ENCODE data around the gene PARD3.
"Not testable (repeated sequence)": the region's sequence is repeated elsewhere in the genome, so short reads cannot be mapped to it uniquely, and the experiment has no call there.

The PARD3 gene

GRCh38 chr10:34268410-34268809 lies 546.7 kb downstream of the PARD3 start:
- not testable (repeated sequence) for DNase-seq (ENCODE audit: low read depth, low spot score)

GRCh38 chr10:34262985-34263384 lies 552.1 kb downstream of the PARD3 start:
- DNase-seq (ENCODE audit: low read depth, low spot score): no peak

DNA sequence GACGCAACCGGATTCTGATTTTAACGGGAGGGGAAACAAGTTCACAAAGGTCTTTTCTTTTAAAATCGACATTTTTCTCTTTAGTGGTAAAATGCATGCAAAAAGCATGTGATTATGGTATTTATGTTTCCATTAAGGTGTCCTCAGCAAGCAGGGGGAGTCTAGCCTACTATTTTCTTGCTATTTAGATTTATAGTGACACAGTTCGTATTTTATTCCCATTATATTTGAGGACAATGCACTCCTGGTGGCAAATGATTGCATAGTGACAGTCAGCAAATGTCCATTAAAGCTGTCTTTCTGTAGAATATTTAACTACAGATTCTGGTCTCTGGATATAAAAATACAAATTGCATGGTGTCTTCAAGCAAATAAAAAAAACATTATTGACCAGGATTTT lies 554.2 kb downstream of the PARD3 start:
- DNase-seq (ENCODE audit: low read depth, low spot score): no peak

DNA sequence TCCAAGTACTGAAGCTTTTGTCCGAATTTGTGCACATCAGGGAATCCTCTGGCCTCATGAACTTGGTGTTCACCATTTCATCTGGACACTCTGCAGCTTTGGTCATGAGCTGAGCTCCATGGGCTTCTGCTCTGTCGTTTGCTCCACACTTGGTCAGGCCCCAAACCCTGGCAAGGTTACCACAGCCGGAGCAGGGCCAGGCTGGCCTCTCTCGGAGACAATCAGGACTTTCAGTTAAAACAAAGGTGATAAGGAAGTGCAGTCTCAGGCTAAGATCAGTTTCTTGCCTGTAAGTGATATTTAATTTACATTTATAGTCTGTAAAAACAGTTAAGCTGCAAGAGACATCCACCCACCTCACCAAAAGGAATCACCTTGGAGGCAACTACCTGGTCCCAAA lies 558.9 kb downstream of the PARD3 start:
- no peak for DNase-seq (ENCODE audit: low read depth, low spot score)

GRCh38 chr10:34255035-34255434 lies 560.1 kb downstream of the PARD3 start:
- no peak for DNase-seq (ENCODE audit: low read depth, low spot score)

DNA sequence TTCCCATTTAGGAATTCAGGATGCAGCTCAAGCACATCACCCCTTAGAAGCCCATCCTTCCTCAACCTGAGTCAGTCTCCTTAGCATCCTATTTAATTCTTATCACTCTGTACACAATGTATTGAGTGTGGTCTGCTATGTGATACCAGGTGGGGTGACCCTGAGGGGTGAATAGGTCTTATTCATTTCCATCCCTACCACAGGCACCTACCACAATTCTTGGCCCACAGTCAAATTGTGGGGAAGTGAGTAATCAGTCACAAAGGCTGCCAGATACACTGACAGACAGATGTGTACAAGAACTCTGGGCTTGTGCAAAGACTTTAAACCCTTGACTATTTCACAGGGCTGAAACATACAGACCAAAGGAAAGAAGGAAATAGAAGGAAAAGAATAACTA lies 560.5 kb downstream of the PARD3 start:
- no peak for DNase-seq (ENCODE audit: low read depth, low spot score)

DNA sequence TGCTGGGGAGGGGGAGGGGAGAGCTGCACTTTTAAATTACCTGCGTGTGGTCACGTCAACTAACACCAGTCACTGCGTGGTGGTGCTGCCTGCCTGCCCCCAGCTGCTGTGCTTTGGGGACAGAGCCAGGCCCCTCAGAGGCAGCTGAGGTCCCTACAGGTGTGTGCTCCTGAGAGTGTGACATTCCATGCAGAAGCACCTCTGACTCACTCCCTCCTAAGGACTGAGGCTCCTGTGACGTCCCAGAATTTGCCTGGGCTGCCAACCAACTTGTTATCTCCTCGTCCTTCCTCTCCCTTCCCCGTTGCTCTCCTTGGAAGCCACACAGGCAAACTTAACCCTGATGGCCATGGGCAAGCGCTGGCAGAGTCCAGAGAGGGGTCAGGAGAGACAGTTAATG lies 563.0 kb downstream of the PARD3 start:
- no peak for DNase-seq (ENCODE audit: low read depth, low spot score)

DNA sequence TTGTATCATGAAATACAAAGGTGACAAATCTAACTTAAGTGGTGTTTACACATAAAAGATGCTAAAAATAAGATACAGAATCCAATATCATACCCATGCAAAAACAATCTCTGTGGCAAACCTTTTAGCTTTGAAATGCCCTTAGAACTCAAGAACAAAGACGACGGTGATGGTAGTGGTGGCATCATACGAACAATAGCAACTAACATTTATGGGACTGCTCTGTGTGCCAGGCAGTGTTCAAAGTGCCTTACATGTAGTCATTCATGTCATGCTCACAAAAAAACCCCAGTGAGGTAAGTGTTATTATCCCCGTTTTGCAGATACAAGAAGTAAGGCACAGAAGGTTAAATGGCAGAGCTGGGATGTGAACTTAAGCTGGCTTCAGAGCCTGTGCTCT lies 563.9 kb downstream of the PARD3 start:
- no peak for DNase-seq (ENCODE audit: low read depth, low spot score)

DNA sequence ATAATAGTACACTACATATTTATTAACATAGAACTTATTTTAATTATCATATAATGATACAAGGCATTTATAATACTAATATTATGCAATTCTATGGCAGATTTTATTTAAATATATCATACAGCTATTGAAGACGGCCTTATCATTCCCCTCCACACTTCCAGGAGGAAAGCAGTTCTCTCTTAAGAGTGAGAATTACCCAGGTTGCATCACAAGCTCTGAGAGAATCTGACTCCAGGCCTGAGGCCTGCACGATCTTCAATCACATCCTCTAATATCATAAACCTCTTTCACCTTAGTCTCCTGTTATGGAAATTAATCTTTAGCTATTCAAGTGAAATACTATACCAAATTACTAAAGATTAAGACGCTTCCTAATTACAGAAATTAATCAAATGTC lies 564.4 kb downstream of the PARD3 start:
- no peak for DNase-seq (ENCODE audit: low read depth, low spot score)

DNA sequence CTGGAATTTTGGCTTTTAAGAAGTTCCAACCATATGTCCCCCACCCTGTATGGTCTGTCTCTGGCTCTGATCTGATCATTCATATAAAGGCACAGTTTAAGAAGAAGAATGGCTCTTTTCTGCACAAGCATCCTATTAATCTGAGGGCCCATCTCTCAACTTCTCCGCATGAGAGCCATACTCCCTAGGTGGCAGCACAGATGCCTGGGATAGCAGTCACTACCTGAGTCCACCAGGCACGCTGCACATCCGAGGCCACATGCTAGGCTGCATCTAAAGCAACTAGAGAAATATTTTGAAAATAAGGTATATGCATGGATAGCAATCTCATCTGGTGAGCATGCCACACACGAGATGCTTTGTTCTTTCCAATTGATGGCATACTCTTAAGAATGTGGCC lies 565.5 kb downstream of the PARD3 start:
- DNase-seq (ENCODE audit: low read depth, low spot score): no peak

- no peak for DNase-seq (ENCODE audit: low read depth, low spot score)
These were observed 567.5 kb downstream of the PARD3 start for GRCh38 chr10:34247560-34247959.

GRCh38 chr10:34244756-34245484 lies 570.2 kb downstream of the PARD3 start:
- no peak for DNase-seq (ENCODE audit: low read depth, low spot score)

- DNase-seq (ENCODE audit: low read depth, low spot score): no peak
These were observed 573.7 kb downstream of the PARD3 start for GRCh38 chr10:34241226-34242000.

DNA sequence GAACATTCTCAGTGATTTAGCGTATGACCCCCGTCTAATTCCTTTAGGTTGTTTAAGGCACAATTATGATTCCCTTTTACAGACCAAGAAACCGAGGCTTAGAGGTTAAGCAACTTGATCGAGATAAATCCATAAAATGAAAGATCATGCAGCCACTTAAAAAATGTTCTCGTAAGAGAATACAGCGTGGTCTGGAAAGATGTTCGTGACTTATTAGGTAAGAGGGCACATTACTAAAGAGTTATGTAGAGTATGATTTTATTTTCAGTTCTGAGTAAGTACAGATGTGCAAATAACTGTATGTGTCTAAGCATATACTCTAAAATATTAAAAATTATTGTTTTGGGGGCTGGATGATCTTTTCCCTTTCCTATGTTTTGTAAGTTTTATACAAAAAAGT lies 575.1 kb downstream of the PARD3 start:
- no peak for DNase-seq (ENCODE audit: low read depth, low spot score)

DNA sequence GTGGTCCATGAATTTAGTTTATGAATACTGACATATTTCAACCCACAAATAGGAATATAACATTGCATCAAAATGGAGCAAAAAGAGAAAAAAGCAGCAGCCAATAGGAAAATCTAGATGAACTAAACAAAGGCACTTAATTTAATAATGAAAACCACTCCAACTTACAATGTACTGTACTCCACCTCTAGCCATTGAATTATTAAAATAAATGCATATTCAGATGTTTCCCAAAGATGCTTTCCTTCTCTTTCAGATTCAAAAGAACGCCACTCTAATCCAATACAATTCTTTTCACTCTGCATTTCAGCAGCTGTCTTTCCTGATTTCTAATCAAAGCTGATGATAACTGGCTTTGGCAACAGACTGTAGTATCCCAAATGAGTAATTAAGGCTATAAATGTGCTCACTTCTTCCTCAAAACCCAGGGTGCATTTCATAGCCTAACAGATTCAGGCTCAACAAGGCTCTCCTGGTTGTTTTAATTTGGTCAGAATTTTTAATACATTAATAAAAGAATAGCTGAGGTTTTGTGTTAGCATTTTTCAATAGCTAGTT lies 577.1 kb downstream of the PARD3 start:
- no peak for DNase-seq (ENCODE audit: low read depth, low spot score)

DNA sequence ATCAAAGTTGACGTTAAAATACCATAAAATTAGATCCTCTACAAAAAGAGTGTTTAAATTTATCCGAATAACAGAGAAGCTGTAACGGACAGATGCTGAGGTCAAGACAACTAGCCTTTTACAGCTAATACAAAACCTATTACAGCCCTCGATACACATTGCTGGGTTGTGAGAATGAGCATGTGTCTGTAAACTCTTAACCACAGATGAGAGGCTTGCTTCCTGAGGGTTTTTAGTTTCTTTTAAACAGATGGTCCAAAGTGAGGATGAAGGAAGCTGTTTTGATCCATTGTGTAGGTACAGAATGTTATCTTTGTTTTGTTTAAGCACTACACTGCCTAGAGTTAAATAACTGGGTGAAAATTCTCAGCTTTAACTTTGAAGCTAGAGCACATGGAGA lies 578.2 kb downstream of the PARD3 start:
- no peak for DNase-seq (ENCODE audit: low read depth, low spot score)

- no peak for DNase-seq (ENCODE audit: low read depth, low spot score)
These were observed 579.8 kb downstream of the PARD3 start for GRCh38 chr10:34235164-34235832.

DNA sequence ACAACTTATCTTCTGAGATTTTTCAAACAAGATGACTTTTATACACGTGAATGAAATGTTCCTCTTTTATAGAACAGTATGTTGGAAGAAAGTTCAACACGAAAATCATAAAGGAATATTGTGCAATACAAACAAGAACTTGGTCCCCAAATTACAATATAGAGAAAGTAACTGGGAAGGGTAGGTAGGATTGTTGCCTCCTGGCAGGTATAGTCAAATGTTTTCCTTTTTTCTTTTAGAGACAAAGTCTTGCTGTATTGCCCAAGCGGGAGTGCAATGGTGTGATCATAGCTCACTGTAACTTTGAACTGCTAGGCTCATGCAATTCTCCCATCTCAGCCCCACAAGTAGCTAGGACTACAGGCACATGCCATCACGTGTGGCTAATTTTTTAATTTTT lies 582.6 kb downstream of the PARD3 start:
- no peak for DNase-seq (ENCODE audit: low read depth, low spot score)

- DNase-seq (ENCODE audit: low read depth, low spot score): no peak
These were observed 583.5 kb downstream of the PARD3 start for GRCh38 chr10:34231441-34232180.

GRCh38 chr10:34229917-34230316 lies 585.2 kb downstream of the PARD3 start:
- no peak for DNase-seq (ENCODE audit: low read depth, low spot score)

GRCh38 chr10:34228066-34228465 lies 587.0 kb downstream of the PARD3 start:
- no peak for DNase-seq (ENCODE audit: low read depth, low spot score)

- DNase-seq (ENCODE audit: low read depth, low spot score): no peak
These were observed 590.5 kb downstream of the PARD3 start for GRCh38 chr10:34224639-34225038.

Data from smooth muscle cell of the brain vasculature (primary cell).